K562 (cell line): ENCODE measurements around the gene FAM89B. TPM values are rescaled to one million over a fixed set of nuclear protein-coding genes. Genes with fewer than 3 reads are reported as not detected.

Experiments used
- ARNT ChIP-seq, 2 experiments: fragments of 450-650 bp; IDR thresholded peaks; 2 replicates each; pipeline ENCODE4 v1.6.1; 2016; ENCODE audit warnings: mild to moderate bottlenecking in 1 of 2
- CBX8 ChIP-seq: fragments of 200-600 bp; sonication (generic); IDR thresholded peaks from 2 replicates; pipeline ENCODE4 v1.6.1; 2012; ENCODE audit warnings: borderline replicate concordance, mixed run types, low read depth, mild to moderate bottlenecking, moderate library complexity, mixed read lengths, low read length, control low read depth, inconsistent platforms; ENCODE audit not compliant: poor library complexity, severe bottlenecking; ENCODE audit errors: extremely low read depth
- CC2D1A ChIP-seq: fragments of 450-650 bp; IDR thresholded peaks from 2 replicates; pipeline ENCODE4 v1.6.1; 2017; ENCODE audit warnings: mild to moderate bottlenecking
- CHD1 ChIP-seq: fragments of 200-600 bp; sonication (generic); IDR thresholded peaks from one replicate; pipeline ENCODE4 v1.6.1; 2012; ENCODE audit warnings: mild to moderate bottlenecking, moderate library complexity, low read length, inconsistent platforms
- ETV6 ChIP-seq, 3 experiments: fragments of 150-350 bp in 1 of 3; sonication (generic) in 1 of 3; formaldehyde crosslinking in 1 of 3; IDR thresholded peaks; 2 replicates each; pipeline versions ENCODE4 v1.6.1 to v1.8.0; 2014 to 2022; ENCODE audit warnings: borderline replicate concordance in 2 of 3, low read depth in 2 of 3, antibody characterized with exemption in 1 of 3, low read length in 1 of 3, mild to moderate bottlenecking in 1 of 3, missing genetic modification reagents in 1 of 3
- HCFC1 ChIP-seq: IDR thresholded peaks from 2 replicates; pipeline ENCODE4 v1.6.1; 2012; ENCODE audit warnings: low read depth, low read length, improper control_type of control experiment
- HEY1 ChIP-seq: fragments of 250-450 bp; sonication (Bioruptor Pico); IDR thresholded peaks from 2 replicates; pipeline ENCODE4 v1.5.0; 2020; ENCODE audit warnings: mild to moderate bottlenecking, moderate library complexity, borderline replicate concordance
- MEIS2 ChIP-seq: fragments of 450-650 bp; IDR thresholded peaks from 2 replicates; pipeline ENCODE4 v1.6.1; 2014; ENCODE audit warnings: mild to moderate bottlenecking; ENCODE audit not compliant: partially characterized antibody
- MTA2 ChIP-seq: fragments of 450-650 bp; IDR thresholded peaks from 2 replicates; pipeline ENCODE4 v1.6.1; 2016; ENCODE audit warnings: low read depth
- PRMT5 ChIP-seq: sonication (generic); formaldehyde crosslinking; IDR thresholded peaks from 2 replicates; pipeline ENCODE4 v1.5.0; 2020; ENCODE audit warnings: missing genetic modification reagents
- SIN3A ChIP-seq, 2 experiments: fragments of 150-350 bp in 1 of 2; IDR thresholded peaks; 2 replicates each; pipeline ENCODE4 v1.6.1; 2011 to 2016; ENCODE audit warnings: borderline replicate concordance in 2 of 2, low read depth in 2 of 2, low read length in 2 of 2, mild to moderate bottlenecking in 2 of 2, moderate library complexity in 2 of 2; ENCODE audit not compliant: control insufficient read depth in 1 of 2
- SMAD2 ChIP-seq: fragments of 150-350 bp; IDR thresholded peaks from 2 replicates; pipeline ENCODE4 v1.6.1; 2014; ENCODE audit warnings: low read depth, mild to moderate bottlenecking, low read length
- TCFL5 ChIP-seq: fragments of 250-450 bp; sonication (Bioruptor Pico); conservative IDR thresholded peaks from 2 replicates; pipeline ENCODE4 v1.6.1; 2021; ENCODE audit warnings: mild to moderate bottlenecking, moderate library complexity, matching md5 sums
- TRIM24 ChIP-seq, 2 experiments: fragments of 450-650 bp; IDR thresholded peaks; 2 replicates each; pipeline ENCODE4 v1.6.1; 2016
- ZNF134 ChIP-seq: fragments of 250-450 bp; sonication (Bioruptor Pico); conservative IDR thresholded peaks from 2 replicates; pipeline ENCODE4 v1.4.0; 2020
- ZNF277 ChIP-seq: fragments of 250-450 bp; sonication (Bioruptor Pico); IDR thresholded peaks from 2 replicates; pipeline ENCODE4 v1.8.0; 2022; ENCODE audit warnings: inconsistent platforms, mild to moderate bottlenecking, moderate library complexity, borderline replicate concordance
- ZNF699 ChIP-seq: fragments of 250-450 bp; sonication (Bioruptor Pico); IDR thresholded peaks from 2 replicates; pipeline ENCODE4 v1.8.0; 2021; ENCODE audit warnings: mild to moderate bottlenecking, moderate library complexity; ENCODE audit not compliant: insufficient replicate concordance
- polyA plus RNA-seq, 8 experiments: library from polyadenylated mRNA; depleted of rRNA in 4 of 8; stranded (reverse) in 5 of 8; unstranded in 3 of 8; fragments of >200 nt; fragmentation: Nextera tagmentation in 2 of 8; fragmentation: Illumina TruSeq in 1 of 8; extraction: Ambion mirVana in 2 of 8; extraction: Trizol in 1 of 8; gene quantifications; 2 replicates each; pipeline versions ENCODE4 v1.2.1 to v1.2.3, GENCODE V29; 2011 to 2014; ENCODE audit warnings: inconsistent platforms in 1 of 8, missing spikeins in 1 of 8
- total RNA-seq, 7 experiments: library from RNA; depleted of rRNA in 6 of 7; stranded (reverse); fragments of >200 nt in 6 of 7; fragmentation: Illumina TruSeq in 2 of 7; extraction: Trizol in 2 of 7; gene quantifications; 2 replicates each; pipeline versions ENCODE4 v1.2.1 to v1.2.3, GENCODE V29; 2011 to 2021; ENCODE audit warnings: low replicate concordance in 1 of 7
- TF ChIP-seq, protein P1 (sequence below), 2 experiments: IDR thresholded peaks; 2 replicates each; pipeline ENCODE4 v1.6.1; 2011; ENCODE audit warnings: borderline replicate concordance in 1 of 2, control low read depth in 1 of 2, low read depth in 1 of 2, low read length in 1 of 2, mild to moderate bottlenecking in 1 of 2, mixed read lengths in 1 of 2, moderate library complexity in 1 of 2; ENCODE audit not compliant: insufficient read depth in 1 of 2, insufficient read length in 1 of 2, poor library complexity in 1 of 2, severe bottlenecking in 1 of 2; ENCODE audit errors: extremely low read depth in 1 of 2
- TF ChIP-seq, protein P2 (sequence below): fragments of 450-650 bp; formaldehyde crosslinking; IDR thresholded peaks from 2 replicates; pipeline ENCODE4 v1.4.0; 2020; ENCODE audit warnings: mild to moderate bottlenecking, mixed read lengths
- TF ChIP-seq, protein P3 (sequence below): fragments of 200-400 bp; formaldehyde crosslinking; IDR thresholded peaks from 2 replicates; pipeline ENCODE4 v1.6.1; 2017; ENCODE audit warnings: mild to moderate bottlenecking, low read depth, low read length, moderate library complexity

Gene FAM89B
- total and polyA plus RNA-seq, 9 of the 15 experiments (the other 6 are each of a cell fraction or from before 2014, with no cell fraction given), result 0.32 to 27.6 (median 11.9) TPM

- TF ChIP-seq ETV6 (IDR thresholded peaks at IDR 0.05; ENCODE audit: borderline replicate concordance in 1 of 2, low read depth in 2 of 2, low read length in 1 of 2) (no peak), ETV6 (CRISPR knock-in tag; IDR thresholded peaks at IDR 0.05; ENCODE audit: borderline replicate concordance) (no peak), HCFC1 (no peak), ZNF277 (CRISPR knock-in tag) (no peak), SMAD2 (no peak), CHD1 (no peak), ZNF699 (CRISPR knock-in tag) (no peak), TRIM24 (IDR thresholded peaks at IDR 0.05) (peak; percentile 47 to 68; a peak in 3 of 4 replicates), MTA2 (peak; percentile 40), MEIS2 (peak; percentile 2), SIN3A (IDR thresholded peaks at IDR 0.05; ENCODE audit: borderline replicate concordance in 2 of 2, control insufficient read depth in 1 of 2, low read depth in 2 of 2, low read length in 2 of 2) (no peak), CBX8 (no peak), ARNT (IDR thresholded peaks at IDR 0.05) (0 out of 4 replicates have a peak, but pooled peaks of 1 of the 2 experiments have one; percentile 19), ZNF134 (CRISPR knock-in tag) (no peak), HEY1 (CRISPR knock-in tag) (no peak), CC2D1A (no peak), PRMT5 (CRISPR knock-in tag) (no peak), TCFL5 (CRISPR knock-in tag) (no peak)
- TF ChIP-seq, protein P1, sequence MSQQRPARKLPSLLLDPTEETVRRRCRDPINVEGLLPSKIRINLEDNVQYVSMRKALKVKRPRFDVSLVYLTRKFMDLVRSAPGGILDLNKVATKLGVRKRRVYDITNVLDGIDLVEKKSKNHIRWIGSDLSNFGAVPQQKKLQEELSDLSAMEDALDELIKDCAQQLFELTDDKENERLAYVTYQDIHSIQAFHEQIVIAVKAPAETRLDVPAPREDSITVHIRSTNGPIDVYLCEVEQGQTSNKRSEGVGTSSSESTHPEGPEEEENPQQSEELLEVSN (IDR thresholded peaks at IDR 0.05; ENCODE audit: borderline replicate concordance in 1 of 2, extremely low read depth in 1 of 2, insufficient read depth in 1 of 2, insufficient read length in 1 of 2, low read depth in 1 of 2, low read length in 1 of 2, poor library complexity in 1 of 2, severe bottlenecking in 1 of 2), result no peak
- TF ChIP-seq, protein P2, sequence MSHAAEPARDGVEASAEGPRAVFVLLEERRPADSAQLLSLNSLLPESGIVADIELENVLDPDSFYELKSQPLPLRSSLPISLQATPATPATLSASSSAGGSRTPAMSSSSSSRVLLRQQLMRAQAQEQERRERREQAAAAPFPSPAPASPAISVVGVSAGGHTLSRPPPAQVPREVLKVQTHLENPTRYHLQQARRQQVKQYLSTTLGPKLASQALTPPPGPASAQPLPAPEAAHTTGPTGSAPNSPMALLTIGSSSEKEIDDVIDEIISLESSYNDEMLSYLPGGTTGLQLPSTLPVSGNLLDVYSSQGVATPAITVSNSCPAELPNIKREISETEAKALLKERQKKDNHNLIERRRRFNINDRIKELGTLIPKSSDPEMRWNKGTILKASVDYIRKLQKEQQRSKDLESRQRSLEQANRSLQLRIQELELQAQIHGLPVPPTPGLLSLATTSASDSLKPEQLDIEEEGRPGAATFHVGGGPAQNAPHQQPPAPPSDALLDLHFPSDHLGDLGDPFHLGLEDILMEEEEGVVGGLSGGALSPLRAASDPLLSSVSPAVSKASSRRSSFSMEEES (CRISPR knock-in tag), result peak; percentile 89
- TF ChIP-seq, protein P3, sequence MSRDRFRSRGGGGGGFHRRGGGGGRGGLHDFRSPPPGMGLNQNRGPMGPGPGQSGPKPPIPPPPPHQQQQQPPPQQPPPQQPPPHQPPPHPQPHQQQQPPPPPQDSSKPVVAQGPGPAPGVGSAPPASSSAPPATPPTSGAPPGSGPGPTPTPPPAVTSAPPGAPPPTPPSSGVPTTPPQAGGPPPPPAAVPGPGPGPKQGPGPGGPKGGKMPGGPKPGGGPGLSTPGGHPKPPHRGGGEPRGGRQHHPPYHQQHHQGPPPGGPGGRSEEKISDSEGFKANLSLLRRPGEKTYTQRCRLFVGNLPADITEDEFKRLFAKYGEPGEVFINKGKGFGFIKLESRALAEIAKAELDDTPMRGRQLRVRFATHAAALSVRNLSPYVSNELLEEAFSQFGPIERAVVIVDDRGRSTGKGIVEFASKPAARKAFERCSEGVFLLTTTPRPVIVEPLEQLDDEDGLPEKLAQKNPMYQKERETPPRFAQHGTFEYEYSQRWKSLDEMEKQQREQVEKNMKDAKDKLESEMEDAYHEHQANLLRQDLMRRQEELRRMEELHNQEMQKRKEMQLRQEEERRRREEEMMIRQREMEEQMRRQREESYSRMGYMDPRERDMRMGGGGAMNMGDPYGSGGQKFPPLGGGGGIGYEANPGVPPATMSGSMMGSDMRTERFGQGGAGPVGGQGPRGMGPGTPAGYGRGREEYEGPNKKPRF, result no peak
Observed at GRCh38 chr11:65551572-65552387, 20.6 kb upstream of the FAM89B start (continued).
